AG04449 (cell line): ENCODE data around the gene SRRM5.

Source experiments
- CTCF ChIA-PET: fragments of 350-600 bp; formaldehyde crosslinking; extraction: SDS; loops from one replicate; lab custom pipeline; 2021; ENCODE audit warnings: antibody characterized with exemption; lab: Yijun Ruan, JAX
- POLR2A ChIA-PET: fragments of 400-600, 350-600 bp; formaldehyde crosslinking; extraction: SDS; loops from one replicate; lab custom pipeline; 2020; ENCODE audit warnings: antibody characterized with exemption, inconsistent platforms; lab: Yijun Ruan, JAX
- DNase-seq: peaks from one replicate; pipeline ENCODE4 v3.0.0-alpha.2; 2010; ENCODE audit warnings: low read depth, low spot score
- H3K4me3 ChIP-seq: 2 replicates; pipeline ENCODE4 v1.5.1; 2011; ENCODE audit warnings: low read depth, mild to moderate bottlenecking, control low read depth, low read length
- TF ChIP-seq, protein P1 (sequence below): IDR thresholded peaks from one replicate; pipeline ENCODE4 v1.5.1; 2011; ENCODE audit warnings: mild to moderate bottlenecking, moderate library complexity, low read length, control low read depth, inconsistent platforms; ENCODE audit not compliant: insufficient read depth; ENCODE audit errors: missing control alignments

Gene SRRM5

DNA sequence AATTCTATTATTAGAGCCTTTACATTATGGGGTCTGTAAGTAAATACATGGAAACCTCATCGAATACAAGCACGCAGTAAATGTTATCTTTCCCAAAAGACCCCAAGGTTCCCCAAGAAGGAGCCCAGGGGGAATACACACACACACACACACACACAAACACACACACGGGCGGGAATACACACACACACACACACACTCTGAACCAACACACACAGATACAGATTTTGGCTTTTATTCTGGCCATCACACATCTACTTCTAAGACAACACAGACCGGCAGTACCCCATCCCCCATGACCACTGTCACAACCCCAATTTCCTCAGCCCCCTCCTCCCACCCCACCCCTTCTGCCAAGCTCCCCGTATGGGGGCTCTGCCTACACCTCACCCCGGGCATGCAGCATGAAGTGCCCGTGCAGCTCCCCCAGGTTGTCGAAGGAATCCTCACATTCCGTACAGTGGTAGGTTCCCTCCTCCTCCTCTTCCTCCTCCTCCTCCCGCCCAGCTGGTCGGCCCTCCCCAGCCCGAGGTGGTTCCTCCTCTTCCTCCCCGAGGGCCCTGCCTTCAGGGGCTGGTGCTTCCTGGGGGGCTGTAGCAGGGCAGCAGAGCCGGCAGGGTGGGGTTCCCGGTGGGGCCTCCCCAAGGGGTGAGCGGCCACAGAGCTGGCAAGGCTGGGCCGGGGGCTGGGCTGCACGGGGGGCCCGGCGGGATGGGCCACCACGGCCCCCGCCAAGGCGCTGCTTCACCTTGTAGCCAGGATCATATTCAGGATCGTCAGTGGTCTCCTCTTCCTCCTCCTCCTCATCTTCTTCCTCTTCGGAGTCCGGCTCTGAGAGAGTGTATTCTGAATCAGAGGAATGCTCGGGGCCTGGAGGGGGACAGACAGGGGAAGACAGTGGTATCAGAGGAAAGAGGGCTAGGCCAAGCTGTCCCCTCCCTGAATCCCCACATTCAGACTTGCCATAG is 4.4 kb upstream of the SRRM5 start:
- CTCF ChIA-PET, result interaction anchor here (0.5 to 1.8 kb wide), 3 partner anchors 11 to 31 kb away, joined by 3 to 6 read pairs (median 3); partner anchors contain the start of gene ZNF576
- no peak overlapping the region for H3K4me3 ChIP-seq
- TF ChIP-seq, protein P1, sequence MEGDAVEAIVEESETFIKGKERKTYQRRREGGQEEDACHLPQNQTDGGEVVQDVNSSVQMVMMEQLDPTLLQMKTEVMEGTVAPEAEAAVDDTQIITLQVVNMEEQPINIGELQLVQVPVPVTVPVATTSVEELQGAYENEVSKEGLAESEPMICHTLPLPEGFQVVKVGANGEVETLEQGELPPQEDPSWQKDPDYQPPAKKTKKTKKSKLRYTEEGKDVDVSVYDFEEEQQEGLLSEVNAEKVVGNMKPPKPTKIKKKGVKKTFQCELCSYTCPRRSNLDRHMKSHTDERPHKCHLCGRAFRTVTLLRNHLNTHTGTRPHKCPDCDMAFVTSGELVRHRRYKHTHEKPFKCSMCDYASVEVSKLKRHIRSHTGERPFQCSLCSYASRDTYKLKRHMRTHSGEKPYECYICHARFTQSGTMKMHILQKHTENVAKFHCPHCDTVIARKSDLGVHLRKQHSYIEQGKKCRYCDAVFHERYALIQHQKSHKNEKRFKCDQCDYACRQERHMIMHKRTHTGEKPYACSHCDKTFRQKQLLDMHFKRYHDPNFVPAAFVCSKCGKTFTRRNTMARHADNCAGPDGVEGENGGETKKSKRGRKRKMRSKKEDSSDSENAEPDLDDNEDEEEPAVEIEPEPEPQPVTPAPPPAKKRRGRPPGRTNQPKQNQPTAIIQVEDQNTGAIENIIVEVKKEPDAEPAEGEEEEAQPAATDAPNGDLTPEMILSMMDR, result no peak
- POLR2A ChIA-PET, result interaction anchor here (1.4 kb wide), 1 partner anchor 12 kb away, joined by 4 read pairs; the partner anchor contains the start of genes IRGQ and ZNF576
- DNase-seq, result no peak

DNA sequence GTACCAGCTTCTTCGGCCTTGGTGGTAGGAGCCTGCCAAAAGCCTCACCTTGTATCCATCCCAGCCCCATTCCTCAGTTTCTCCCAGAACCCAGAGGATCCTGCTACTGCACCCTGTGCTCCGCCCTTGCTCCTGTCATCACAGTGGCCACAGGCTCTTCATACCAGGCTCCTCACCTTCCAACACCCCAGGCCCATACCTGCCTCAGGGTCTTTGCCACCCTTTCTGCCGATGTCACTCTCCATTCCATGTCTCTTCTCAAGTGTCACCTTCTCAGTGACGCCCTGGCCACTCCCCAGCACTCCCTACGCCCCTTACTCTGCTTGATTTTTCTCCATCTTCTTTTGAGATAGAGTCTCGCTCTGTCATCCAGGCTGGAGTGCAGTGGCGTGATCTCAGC is 2.0 kb upstream of the SRRM5 start:
- TF ChIP-seq, protein P1, result no peak
- POLR2A ChIA-PET, result no interaction called here
- no peak overlapping the region for H3K4me3 ChIP-seq
- CTCF ChIA-PET, result no interaction called here
- DNase-seq, result no peak

DNA sequence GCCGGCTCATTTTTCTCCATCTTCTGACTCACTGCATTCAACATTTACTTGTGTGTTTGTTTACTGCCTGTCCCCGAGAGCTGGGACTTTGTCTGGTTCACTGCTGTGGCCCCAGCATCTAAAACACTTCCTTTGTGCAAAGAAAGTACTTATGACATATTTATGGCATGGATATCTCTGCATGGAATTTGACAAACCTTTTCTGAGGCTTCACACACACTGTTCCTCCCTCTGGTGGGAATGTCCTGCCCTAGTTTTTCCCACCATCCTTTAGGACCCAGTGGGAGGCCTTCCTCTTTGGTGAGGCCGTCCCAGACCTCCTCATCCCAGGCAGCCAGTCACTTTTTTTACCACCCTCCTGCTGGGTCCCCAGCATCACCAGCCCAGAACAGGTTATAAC is 1.4 kb upstream of the SRRM5 start:
- H3K4me3 ChIP-seq, result no peak overlapping the region
- CTCF ChIA-PET, result interaction anchor here (1.2 kb wide), 1 partner anchor 13 kb away, joined by 4 read pairs; the partner anchor contains the start of gene ZNF576
- POLR2A ChIA-PET, result no interaction called here
- TF ChIP-seq, protein P1, result no peak
- no peak for DNase-seq

DNA sequence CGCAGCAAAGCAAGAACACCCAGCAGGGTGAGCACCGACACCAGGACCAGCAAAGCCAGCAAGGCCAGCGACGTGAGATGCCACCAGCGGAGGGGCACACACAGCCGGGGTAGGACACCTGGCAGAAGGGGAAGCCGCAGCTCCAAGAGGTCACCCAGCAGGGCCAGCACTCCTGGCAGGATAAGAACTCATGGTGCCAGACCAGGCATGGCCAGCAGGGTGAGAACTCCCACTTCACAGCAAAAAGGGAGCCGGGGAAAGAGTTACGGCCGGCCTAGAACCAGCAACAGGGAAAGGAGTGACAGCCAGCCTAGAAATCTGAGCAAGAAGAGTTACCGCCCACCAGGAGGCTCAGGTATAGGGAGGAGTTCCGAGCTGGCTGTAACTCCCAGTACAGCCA is 486 bp downstream of the SRRM5 start:
- POLR2A ChIA-PET, result no interaction called here
- TF ChIP-seq, protein P1, result no peak
- H3K4me3 ChIP-seq, result no peak overlapping the region
- CTCF ChIA-PET, result no interaction called here
- DNase-seq, result no peak

DNA sequence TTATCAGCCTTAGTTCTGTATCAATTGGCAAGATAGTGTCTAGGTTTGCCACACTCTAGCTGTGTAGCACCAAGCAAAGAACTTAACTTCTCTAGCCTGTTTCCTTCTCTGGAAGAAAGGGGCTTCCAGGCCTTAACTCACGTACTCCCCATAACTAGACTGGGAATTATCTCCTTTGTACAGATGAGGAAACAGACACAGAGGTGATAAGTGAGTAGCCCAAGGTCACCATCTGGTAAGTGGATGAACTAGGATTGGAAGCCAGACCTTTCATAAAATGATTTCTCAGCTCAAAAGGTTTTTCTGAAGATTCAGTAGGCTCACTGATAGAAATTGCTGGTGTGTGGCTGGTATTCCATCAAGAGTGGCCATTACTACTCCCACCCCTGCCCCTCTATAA is 4.4 kb downstream of the SRRM5 start:
- TF ChIP-seq, protein P1, result no peak
- CTCF ChIA-PET, result no interaction called here
- DNase-seq, result no peak
- POLR2A ChIA-PET, result interaction anchor here (1.3 kb wide), 1 partner anchor 52 kb away, joined by 4 read pairs; no protein-coding TSS in a partner anchor
- H3K4me3 ChIP-seq, result no peak overlapping the region

DNA sequence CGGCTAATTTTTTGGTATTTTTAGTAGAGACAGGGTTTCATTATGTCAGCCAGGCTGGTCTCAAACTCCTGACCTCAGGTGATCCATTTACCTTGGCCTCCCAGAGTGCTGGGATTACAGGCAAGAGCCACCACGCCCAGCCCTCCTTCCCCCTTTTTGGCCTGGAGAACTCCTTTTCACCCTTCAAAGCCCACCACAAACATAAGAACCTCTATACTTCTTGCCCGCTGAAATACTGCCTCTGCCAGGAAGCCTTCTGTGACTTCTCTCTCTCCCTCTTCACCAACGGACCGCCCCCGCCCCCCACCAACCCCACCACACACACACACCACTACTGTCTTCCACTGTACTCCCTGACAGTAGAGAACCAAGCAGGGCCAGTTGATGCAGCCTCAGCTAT is 5.1 kb downstream of the SRRM5 start:
- TF ChIP-seq, protein P1, result no peak
- H3K4me3 ChIP-seq, result no peak overlapping the region
- ChIA-PET CTCF (interaction anchor here (1.0 kb wide), 1 partner anchor 23 kb away, joined by 3 read pairs; no protein-coding TSS in a partner anchor), POLR2A (no interaction called here)
- no peak for DNase-seq
